ENCODE data around the gene SEC16A.
"Not testable (repeated sequence)": the region's sequence is repeated elsewhere in the genome, so short reads cannot be mapped to it uniquely, and the experiment has no call there.

Gene SEC16A

DNA sequence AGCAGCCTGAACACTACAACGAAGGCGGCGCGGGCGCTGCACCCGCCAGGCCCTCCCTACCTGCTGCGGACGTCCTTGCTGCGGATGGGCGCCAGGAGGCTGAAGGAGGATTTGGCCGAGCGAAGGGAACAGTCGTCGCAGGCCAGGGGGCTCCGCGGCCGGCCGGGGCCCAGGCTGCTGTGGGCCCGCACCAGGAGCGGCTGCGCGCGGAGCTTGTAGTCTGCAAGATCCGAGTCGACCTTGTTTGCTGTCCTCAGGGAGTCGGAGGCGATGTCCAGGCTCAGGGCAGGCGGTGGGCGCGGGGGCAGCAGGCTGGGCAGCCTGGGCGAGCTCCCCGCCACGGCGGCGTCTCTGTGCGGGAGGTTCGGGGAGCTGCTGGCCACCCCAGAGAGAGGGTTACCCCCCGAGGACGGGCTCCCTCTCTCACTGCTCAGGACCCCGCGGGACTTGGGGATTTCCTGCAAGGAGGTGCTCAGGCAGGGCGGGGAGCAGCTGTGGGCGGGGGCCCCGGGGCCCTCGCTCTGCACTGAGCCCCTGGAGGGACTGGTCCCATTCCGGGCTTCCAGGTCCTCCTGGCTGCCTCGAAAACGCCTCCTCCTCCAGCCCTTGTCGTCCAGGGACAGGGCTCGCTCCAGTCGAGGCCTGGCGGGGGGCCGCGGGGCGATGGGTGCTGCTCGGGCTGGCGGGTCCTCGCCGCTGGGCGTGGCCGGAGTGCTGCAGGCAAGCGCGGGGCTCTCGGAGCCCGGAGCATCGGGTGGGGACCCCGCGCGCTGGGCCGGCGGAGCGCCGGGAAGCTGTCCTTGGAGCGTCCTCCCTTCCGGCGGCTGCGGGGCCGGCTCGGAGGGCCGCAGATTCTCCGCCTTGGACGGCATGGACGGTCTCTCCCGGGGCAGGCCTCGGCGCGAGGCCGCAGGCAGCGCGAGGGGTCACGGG is 44.0 kb downstream of the SEC16A start:
- DNase-seq (ENCODE audit: low read depth), result peak; percentile 20

- DNase-seq (ENCODE audit: low read depth), result no peak
Observed at GRCh38 chr9:136437839-136438547, 44.8 kb downstream of the SEC16A start.

DNA sequence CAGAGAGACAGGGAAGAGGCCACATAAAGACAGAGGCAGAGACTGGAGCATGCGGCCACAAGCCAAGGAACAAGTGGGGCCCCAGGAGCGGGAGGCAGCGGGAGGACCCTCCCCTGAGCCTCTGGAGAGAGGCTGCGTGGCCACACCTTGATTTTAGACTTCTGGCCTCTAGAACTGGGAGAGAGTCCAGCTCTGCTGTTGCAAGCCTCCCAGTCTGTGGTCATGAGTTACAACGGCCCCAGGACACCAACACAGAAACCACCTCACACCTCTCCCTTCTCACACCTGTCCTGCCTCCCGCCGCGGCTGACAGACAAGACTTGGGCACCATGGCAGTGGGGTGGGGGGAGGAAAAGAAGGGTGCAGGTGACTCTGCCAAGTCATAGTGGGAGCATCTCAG is 45.4 kb downstream of the SEC16A start:
- no peak for DNase-seq (ENCODE audit: low read depth)

DNA sequence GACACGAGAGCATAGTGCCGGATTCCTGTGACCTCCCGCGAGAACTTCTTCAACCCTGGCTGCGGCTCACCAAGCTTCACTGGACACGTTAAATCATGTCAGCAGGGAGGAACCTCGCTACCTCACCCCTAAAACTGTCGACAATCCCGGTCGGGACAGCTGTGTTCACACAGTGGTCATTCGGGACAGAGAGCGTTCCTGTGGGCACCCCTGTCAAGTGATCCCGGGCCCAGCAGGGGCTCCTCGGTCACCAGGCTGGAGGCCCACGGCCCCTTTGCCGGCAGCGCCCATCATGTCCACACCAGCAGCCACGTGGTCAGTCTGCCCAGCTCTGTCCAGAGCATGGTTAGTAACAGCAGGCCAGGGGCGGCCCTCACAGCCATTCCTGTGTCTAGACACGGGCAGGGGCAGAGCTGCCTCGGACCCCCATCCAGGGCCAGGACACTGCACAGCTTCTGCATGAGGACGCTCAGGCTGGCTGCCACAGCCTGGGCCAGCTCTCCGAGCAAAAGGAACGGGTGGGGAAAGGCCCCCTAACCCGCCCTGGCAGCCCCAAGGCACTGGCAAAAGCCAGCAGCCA is 46.7 kb downstream of the SEC16A start:
- DNase-seq (ENCODE audit: low read depth), result no peak

GRCh38 chr9:136434580-136435169 is 48.2 kb downstream of the SEC16A start:
- DNase-seq (ENCODE audit: low read depth), result no peak

- DNase-seq (ENCODE audit: low read depth), result no peak
Observed at GRCh38 chr9:136433849-136434579, 48.8 kb downstream of the SEC16A start.

DNA sequence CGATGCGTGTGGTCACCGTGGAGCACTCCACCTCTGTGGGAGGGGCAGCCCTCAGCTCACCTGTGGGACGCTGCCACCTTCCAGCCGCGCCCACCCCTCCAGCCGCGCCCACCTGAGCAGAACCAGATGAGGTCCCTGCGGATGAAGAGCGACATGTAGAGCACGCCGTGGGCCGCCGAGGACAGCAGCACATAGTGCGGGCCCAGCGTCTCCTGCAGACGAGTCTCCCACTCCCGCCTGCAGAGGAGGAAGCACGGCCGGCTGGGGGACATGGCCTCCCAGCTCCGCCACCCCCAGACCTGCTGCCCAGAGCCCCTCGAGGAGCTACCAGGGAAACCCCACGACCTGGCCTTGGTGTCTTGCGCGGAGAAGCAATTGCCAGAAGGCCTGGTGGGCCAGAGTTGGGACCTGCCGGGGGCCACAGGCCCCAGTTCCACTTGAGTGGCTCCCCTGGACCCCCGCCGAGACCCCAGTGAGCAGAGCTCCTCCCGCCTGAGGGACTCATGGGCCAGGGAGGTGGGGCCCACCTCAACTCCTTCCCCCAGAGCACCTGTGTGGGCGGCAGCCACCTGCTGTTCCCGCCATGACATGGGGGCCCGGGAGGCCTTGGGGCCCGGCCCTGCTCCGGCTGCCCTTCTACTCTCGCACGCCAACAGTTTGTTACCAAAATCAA is 49.7 kb downstream of the SEC16A start:
- DNase-seq (ENCODE audit: low read depth), result no peak

- DNase-seq (ENCODE audit: low read depth), result no peak
Observed at GRCh38 chr9:136432591-136432990, 50.2 kb downstream of the SEC16A start.

DNA sequence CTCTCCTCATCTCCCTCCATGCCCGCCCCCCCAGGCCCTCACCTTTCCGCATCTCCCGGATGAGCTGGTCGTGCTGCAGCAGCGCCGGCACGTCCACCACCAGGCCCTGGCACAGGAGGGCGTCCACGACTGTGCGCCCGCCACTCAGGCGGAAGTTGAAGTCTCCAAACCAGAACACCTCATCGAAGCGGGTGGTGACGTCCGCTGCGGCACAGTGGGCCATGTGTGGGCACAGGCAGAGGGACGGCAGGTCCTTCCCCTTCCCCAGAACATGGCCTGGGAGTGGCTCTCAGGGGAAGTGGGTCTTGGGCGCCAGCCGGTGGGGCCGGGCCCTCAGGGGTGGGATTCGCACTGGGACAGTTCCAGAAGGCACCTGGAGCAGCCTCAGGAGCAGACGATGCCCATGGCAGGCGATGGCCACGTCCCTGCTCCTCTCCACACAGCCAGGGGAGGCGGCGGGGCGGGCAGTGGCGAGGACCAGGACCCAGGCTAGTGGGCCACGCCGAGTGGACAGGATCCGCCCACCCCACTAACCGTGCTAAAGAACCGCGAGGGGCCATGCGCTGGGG is 51.0 kb downstream of the SEC16A start:
- no peak for DNase-seq (ENCODE audit: low read depth)

DNA sequence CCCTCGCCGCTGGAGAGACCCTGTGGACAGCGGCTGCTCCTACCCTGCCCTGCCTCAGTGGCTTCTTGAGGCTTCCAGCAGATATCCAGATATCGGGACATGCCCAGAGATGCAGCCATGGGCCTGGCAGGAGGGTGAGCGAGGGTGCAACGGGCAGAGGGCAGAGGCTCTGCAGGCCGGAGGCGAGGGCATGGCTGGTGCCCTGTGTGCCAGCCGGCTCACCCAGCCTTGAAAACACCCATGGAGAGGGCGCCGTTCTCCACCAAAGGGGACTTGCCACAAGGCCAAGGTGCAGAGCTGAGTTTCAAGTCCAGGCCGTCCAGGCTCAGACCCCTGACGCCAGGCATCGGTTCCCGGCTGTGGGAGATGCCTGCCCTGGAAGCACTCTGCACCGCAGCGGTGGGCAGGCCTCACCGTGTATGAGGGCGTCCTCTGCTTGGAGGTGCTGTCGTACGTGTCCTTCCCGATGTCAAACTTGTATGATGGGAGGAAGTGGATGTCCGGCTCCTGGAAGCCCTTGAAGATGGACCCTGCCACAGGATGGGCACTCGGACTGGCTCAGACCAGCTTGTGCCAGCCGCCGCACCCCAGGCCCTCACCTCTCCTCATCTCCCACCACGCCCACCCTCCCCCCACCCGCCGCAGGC is 52.1 kb downstream of the SEC16A start:
- DNase-seq (ENCODE audit: low read depth), result no peak

DNA sequence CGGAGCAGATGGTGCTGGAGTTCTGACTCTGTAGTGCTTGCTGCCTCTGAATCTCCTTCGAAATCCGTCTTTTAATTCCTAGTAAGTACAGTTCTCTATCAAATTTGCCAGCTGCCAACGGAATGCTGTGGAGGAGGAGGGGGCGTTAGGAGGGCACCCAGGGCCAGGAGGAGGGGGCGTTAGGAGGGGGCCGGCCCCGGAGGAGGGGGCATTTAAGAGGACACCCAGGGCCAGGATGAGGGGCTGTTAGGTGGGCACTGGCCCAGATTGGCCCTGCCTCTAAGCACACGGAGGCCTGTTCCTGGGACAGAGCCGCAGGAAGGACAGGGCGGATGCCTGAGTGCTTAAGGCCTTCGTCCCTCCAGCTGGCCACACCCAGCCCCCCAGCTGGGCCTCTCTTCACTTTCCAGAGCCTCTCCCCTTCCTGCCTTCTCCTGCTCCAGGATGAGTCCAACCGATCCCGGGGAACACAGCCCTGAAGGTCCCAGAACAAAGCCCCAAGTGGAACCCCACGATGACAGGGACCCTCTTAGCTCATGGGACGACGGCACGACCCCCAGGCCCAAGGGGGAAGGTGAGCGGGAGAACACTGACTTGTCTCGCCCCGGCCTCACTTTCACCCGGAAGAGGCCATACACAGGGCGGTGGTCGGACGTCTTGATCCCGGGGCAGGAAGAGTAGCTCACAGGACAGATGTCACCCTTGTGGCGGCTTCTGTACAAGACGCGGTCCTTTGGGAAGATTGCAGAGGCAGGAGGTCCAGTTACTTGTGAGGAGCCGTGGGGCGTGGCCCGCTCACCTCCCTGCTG is 53.0 kb downstream of the SEC16A start:
- no peak for DNase-seq (ENCODE audit: low read depth)

DNA sequence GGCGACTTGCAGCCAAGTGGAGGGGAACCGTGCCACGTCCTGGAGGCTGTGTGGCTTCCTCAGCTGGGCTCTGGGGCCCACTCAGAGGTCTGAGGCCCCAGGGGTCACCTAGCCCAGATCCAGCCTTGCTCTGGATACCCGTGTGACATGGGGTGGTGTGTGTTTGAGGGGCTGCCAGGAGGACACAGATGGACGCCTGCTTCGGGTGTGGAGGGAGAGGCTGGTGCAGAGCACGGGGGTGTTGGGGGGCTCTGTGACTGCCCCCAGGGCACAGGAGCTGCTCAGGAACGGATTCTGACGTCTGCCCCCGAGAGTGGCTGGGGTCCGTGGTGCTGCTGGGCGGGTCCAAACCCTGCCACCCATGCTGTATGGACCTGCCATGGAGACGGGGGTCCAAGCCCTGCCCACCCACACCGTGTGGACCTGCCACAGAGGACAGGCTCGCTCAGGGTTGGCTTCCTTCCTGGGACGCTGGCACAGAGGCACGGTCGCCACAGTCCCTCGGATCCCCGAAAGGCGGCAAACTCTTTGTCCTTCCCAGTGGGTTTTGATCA is 53.7 kb downstream of the SEC16A start:
- DNase-seq (ENCODE audit: low read depth), result no peak

- no peak for DNase-seq (ENCODE audit: low read depth)
Observed at GRCh38 chr9:136426787-136427186, 56.1 kb downstream of the SEC16A start.

GRCh38 chr9:136425367-136425766 is 57.5 kb downstream of the SEC16A start:
- not testable (repeated sequence) for DNase-seq (ENCODE audit: low read depth)

- DNase-seq (ENCODE audit: low read depth), result no peak
Observed at GRCh38 chr9:136424750-136425362, 58.0 kb downstream of the SEC16A start.

- no peak for DNase-seq (ENCODE audit: low read depth)
Observed at GRCh38 chr9:136423432-136424146, 59.3 kb downstream of the SEC16A start.

GRCh38 chr9:136422876-136423275 is 60.0 kb downstream of the SEC16A start:
- DNase-seq (ENCODE audit: low read depth), result no peak

DNA sequence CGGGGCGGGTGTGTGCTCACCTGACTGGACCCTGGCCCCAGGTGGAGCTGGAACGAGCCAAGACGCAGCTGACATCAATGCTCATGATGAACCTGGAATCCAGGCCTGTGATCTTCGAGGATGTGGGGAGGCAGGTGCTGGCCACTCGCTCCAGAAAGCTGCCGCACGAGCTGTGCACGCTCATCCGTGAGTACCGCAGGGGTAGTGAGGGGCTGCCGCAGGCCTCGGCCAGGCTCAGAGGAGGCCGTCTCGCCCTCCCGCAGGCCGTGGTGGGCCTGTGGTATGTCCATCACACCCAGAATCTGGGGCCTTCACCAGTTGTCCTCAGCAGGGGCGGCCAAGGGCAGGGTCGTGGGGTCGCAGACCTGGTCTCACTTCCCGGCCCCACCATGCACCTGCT is 61.0 kb downstream of the SEC16A start:
- no peak for DNase-seq (ENCODE audit: low read depth)

Measured in stimulated activated CD8-positive, alpha-beta memory T cell treated with anti-CD3 and anti-CD28 coated beads, Interleukin-15, amount 100 ng/mL, for 24 hours (primary cell).